Measurements from ENCODE around the gene NOS3. TPM values are rescaled to one million over a fixed set of nuclear protein-coding genes. Genes with fewer than 3 reads are reported as not detected.

The NOS3 gene
- total and polyA plus RNA-seq, 9 of the 15 experiments (the other 6 are each of a cell fraction or from before 2014, with no cell fraction given) = 1.1 to 121 (median 23.6) TPM

DNA sequence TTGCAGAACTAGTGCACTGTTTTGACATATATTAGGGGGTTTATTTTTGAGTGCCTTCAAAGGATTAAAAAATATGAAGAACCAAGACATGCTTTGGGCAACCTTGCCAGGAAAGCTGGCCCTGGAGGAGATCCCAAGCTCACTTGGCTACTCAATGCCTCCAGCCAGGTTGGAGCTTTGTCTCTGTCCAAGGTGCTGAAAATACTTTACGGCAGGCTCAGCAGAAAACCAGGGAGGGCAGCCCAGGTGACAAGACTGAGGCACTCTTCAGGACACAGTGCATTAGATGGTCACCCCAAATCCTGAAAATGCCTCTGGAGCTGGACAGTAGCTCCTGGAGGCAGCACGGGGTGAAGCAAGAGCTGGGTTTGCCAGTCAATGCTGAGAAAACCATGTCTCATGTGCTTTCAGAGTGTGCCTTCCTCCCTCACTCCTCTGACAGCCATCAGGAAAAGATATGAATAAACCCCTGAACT is 6.9 kb upstream of the NOS3 start (continued):
- TF ChIP-seq ZNF75A (CRISPR knock-in tag; IDR thresholded peaks at IDR 0.05) (no peak), ZNF143 (CRISPR knock-in tag; IDR thresholded peaks at IDR 0.05) (no peak), FOXP4 (CRISPR knock-in tag; IDR thresholded peaks at IDR 0.05; ENCODE audit: borderline replicate concordance) (0 out of 2 replicates have a peak, but pooled peaks have one; percentile 40), HMG20B (CRISPR knock-in tag; IDR thresholded peaks at IDR 0.05) (no peak), MCM3 (IDR thresholded peaks at IDR 0.05) (no peak), KDM1A (IDR thresholded peaks at IDR 0.05) (no peak), ZNF764 (CRISPR knock-in tag; IDR thresholded peaks at IDR 0.05; ENCODE audit: low read depth) (no peak), PML (IDR thresholded peaks at IDR 0.05; ENCODE audit: low read length) (no peak), E2F6 (IDR thresholded peaks at IDR 0.05; ENCODE audit: borderline replicate concordance in 1 of 2, extremely low read depth in 1 of 2, insufficient read depth in 1 of 2, insufficient read length in 1 of 2, low read depth in 1 of 2, low read length in 1 of 2, poor library complexity in 1 of 2, severe bottlenecking in 1 of 2) (no peak), NCOA2 (IDR thresholded peaks at IDR 0.05; ENCODE audit: partially characterized antibody in 2 of 2) (no peak), NEUROD1 (IDR thresholded peaks at IDR 0.05; ENCODE audit: borderline replicate concordance, low read depth, low read length, partially characterized antibody) (no peak), ELK3 (CRISPR knock-in tag; IDR thresholded peaks at IDR 0.05) (no peak), LARP7 (IDR thresholded peaks at IDR 0.05) (no peak), NR2C2 (CRISPR knock-in tag; IDR thresholded peaks at IDR 0.05) (peak; percentile 56; the same call in 1 of the 2 replicates), NR2C2 (tag; IDR thresholded peaks at IDR 0.05) (no peak), HDAC1 (IDR thresholded peaks at IDR 0.05) (no peak), PCBP1 (IDR thresholded peaks at IDR 0.05; ENCODE audit: low read depth, low read length, poor library complexity, severe bottlenecking) (no peak), MAZ (CRISPR knock-in tag; conservative IDR thresholded peaks at IDR 0.05 in 1 of 2, IDR thresholded peaks at IDR 0.05 in 1 of 2) (peak in 1 of 2 experiments; percentile 71; a peak in 3 of 4 replicates), KLF10 (CRISPR knock-in tag; IDR thresholded peaks at IDR 0.05) (no peak), HNRNPUL1 (IDR thresholded peaks at IDR 0.05; ENCODE audit: low read length) (no peak), ZC3H8 (IDR thresholded peaks at IDR 0.05) (no peak), HDAC6 (IDR thresholded peaks at IDR 0.05; ENCODE audit: low read depth, low read length) (no peak), NUFIP1 (IDR thresholded peaks at IDR 0.05; ENCODE audit: partially characterized antibody) (no peak)
- TF ChIP-seq, protein P1, sequence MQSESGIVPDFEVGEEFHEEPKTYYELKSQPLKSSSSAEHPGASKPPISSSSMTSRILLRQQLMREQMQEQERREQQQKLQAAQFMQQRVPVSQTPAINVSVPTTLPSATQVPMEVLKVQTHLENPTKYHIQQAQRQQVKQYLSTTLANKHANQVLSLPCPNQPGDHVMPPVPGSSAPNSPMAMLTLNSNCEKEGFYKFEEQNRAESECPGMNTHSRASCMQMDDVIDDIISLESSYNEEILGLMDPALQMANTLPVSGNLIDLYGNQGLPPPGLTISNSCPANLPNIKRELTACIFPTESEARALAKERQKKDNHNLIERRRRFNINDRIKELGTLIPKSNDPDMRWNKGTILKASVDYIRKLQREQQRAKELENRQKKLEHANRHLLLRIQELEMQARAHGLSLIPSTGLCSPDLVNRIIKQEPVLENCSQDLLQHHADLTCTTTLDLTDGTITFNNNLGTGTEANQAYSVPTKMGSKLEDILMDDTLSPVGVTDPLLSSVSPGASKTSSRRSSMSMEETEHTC (IDR thresholded peaks at IDR 0.05) = no peak
- TF ChIP-seq, protein P2, sequence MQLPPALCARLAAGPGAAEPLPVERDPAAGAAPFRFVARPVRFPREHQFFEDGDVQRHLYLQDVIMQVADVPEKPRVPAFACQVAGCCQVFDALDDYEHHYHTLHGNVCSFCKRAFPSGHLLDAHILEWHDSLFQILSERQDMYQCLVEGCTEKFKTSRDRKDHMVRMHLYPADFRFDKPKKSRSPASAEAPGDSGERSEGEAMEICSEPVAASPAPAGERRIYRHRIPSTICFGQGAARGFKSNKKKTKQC (CRISPR knock-in tag; IDR thresholded peaks at IDR 0.05) = peak; percentile 96

Measured in K562 (cell line).